GM13976 (cell line): ENCODE results near the gene BIRC2.
"Not testable (repeated sequence)": the region's sequence is repeated elsewhere in the genome, so short reads cannot be mapped to it uniquely, and the experiment has no call there.

Experiments used
- DNase-seq: peaks from one replicate; pipeline ENCODE4 v3.0.0; 2012; ENCODE audit warnings: low spot score
- CTCF ChIP-seq: IDR thresholded peaks from 2 replicates; pipeline ENCODE4 v1.5.1; 2012; ENCODE audit warnings: borderline replicate concordance, mild to moderate bottlenecking; ENCODE audit not compliant: insufficient read depth; ENCODE audit errors: extremely low read depth, missing control alignments, control extremely low read depth
- in situ Hi-C: fragments of 300-500 bp; cut with MboI; formaldehyde crosslinking; loops from one replicate; pipeline ENCODE4 v1.12.0; 2022; ENCODE audit warnings: low sequenced_read_pairs, mixed read lengths, inconsistent platforms; ENCODE audit not compliant: unreplicated experiment

Gene BIRC2

DNA sequence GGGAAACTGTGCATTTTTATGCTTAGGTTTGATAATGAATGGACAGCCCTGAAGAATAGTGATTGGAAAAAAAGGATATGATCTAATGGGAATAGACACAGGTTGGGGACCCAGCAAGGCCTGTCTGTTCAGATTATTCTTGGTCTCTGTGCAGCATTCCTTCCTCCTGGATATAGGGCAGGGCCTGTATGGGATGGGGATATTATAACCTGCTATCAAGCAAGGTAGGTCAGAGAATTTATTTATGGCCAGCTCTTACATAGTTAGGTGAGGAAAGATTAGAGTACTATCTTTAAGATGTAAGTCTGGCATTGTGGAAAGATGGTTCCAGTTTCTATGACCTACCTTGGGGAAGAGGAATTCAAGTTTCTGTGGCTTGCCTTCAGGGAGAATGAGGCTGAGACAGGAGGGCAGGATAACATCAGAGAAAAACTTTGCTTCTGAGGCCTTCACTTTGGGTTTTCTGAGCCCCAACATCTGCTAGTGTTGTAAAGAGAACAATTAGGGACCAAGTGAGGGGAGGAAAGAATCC, 8.5 kb upstream of the BIRC2 start:
- in situ Hi-C loops = no loop called here
- no peak for TF ChIP-seq CTCF
- no peak for DNase-seq

DNA sequence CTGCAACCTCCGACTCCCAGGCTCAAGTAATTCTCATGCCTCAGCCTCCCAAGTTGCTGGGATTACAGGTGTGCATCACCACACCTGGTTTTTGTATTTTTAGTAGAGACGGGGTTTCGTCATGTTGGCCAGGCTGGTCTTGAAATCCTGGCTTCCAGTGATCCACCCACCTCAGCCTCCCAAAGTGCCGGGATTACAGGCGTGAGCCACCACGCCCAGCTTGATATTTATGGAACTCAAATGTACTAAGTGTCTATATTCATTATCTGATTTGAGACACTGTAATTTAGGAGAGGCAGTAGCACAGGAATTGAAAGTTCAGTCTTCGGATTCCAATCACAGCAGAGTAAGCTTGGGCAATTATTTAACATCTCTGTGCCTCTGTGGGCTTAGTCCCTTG, 5.7 kb upstream of the BIRC2 start:
- in situ Hi-C loops = loop anchor here (5.0 kb wide), 1 partner anchor 271 kb away; no protein-coding TSS in a partner anchor
- not testable (repeated sequence) for DNase-seq

- peak; percentile 87 for TF ChIP-seq CTCF
- peak; percentile 58 for DNase-seq
- in situ Hi-C loops = loop anchor here (5.0 kb wide), 1 partner anchor 270 kb away; no protein-coding TSS in a partner anchor
Observed at GRCh38 chr11:102341844-102342318, 5.1 kb upstream of the BIRC2 start.

- TF ChIP-seq CTCF = no peak
- no peak for DNase-seq
- in situ Hi-C loops = loop anchor here (5.0 kb wide), 1 partner anchor 268 kb away; no protein-coding TSS in a partner anchor
Observed at GRCh38 chr11:102343809-102344208, 3.2 kb upstream of the BIRC2 start.

DNA sequence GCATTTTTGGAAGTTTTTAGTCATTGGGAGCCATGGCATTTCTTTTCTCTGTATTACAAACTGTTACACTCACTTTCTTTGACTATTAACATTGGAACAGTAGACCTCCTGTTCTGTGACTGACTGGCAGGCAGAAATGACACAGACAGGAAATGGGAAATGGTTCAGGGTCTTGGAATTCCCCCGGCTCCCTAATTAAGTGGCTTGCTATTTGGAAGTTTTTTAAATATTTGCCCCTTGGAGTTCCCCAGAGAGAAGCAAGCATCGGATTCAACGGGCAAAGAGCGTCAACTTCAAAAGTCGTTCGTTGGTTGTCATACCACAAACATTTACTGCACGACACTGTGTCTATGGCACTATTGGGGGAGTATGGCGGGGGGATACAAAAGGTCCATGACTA, 1.1 kb upstream of the BIRC2 start:
- TF ChIP-seq CTCF = no peak
- in situ Hi-C loops = no loop called here
- DNase-seq = no peak

DNA sequence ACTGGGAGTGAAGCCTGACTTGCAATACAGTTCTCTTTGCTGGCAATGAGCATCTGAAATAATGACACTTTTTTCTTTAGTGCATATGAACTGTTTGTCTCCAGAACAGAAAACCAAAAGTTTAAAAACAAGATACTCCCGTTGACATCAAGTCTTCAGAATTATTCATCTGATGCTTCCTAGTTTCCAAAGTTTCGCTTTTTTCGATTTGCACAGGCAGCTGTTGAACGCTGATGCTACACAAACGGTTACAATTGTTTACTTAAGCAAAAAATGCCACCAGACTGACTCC, 612 bp upstream of the BIRC2 start:
- peak; percentile 17 for DNase-seq
- no peak for TF ChIP-seq CTCF
- in situ Hi-C loops = no loop called here

GRCh38 chr11:102347462-102348370, 702 bp downstream of the BIRC2 start:
- in situ Hi-C loops = no loop called here
- no peak for TF ChIP-seq CTCF
- DNase-seq = peak; percentile 32
